ENCODE data around the gene BICD1. TPM values are rescaled to one million over a fixed set of nuclear protein-coding genes. Genes with fewer than 3 reads are reported as not detected.

Gene BICD1
- total and polyA plus RNA-seq, 2 donors (not counting 3 experiments of a cell fraction or from before 2014, with no cell fraction given): 12.2 to 51.0 TPM

GRCh38 chr12:32277774-32278173 lies 171.1 kb downstream of the BICD1 start:
- no peaks in the 10 kb centered on the region for H3K36me3 ChIP-seq (ENCODE audit: control insufficient read depth in 2 of 2, extremely low read depth in 1 of 2, insufficient read depth in 2 of 2, low read length in 2 of 2)
- POLR2A ChIA-PET: no interaction called here
- H2AFZ ChIP-seq (ENCODE audit: low read depth, low read length): no peak overlapping the region
- intact Hi-C loops (cut with micrococcal nuclease) (loop anchor here (10.0 kb wide), 1 partner anchor 163 kb away; no protein-coding TSS in a partner anchor), dilution Hi-C loops (cut with MboI; ENCODE audit: extremely low pct_ligation_motif_present, low sequenced_read_pairs) (no loop called here)
- no peaks in the 10 kb centered on the region for H3K9me3 ChIP-seq (replicated peaks; ENCODE audit: control insufficient read depth, insufficient read depth, low read length)
- no peak overlapping the region for H3K4me2 ChIP-seq (ENCODE audit: insufficient read depth, low read length)
- no peak overlapping the region for H3K4me3 ChIP-seq (replicated peaks in 1 of 3; ENCODE audit: insufficient read depth in 1 of 3, low read depth in 1 of 3, low read length in 3 of 3)
- no peak overlapping the region for H3K9ac ChIP-seq (replicated peaks; ENCODE audit: extremely low read depth, insufficient read depth, low read length)
- no peaks in the 10 kb centered on the region for H3K4me1 ChIP-seq (ENCODE audit: control insufficient read depth, extremely low read depth, insufficient read depth, low read length)
- DNase-seq (ENCODE audit: low read depth, low spot score): no peak
- no peak for FAIRE-seq
- H3K27ac ChIP-seq (ENCODE audit: insufficient read depth, low read depth, low read length): no peak overlapping the region
- H3K9me1 ChIP-seq (replicated peaks; ENCODE audit: control insufficient read depth, extremely low read depth, insufficient read depth, low read length): no peaks in the 10 kb centered on the region
- H4K20me1 ChIP-seq (replicated peaks; ENCODE audit: control insufficient read depth, extremely low read depth, insufficient read depth, low read length): peaks cover 2% of the 10 kb centered on the region
- TF ChIP-seq EZH2 (IDR thresholded peaks at IDR 0.05; ENCODE audit: borderline replicate concordance, low read depth, low read length, severe bottlenecking) (no peak), JUN (IDR thresholded peaks at IDR 0.05; ENCODE audit: borderline replicate concordance, insufficient read depth, insufficient read length, low read depth) (no peak), FOS (IDR thresholded peaks at IDR 0.05; ENCODE audit: borderline replicate concordance, insufficient read depth, low read length) (no peak), GATA2 (IDR thresholded peaks at IDR 0.05; ENCODE audit: insufficient read depth, insufficient read length, low read depth, low read length) (no peak), POLR2A (IDR thresholded peaks at IDR 0.05; ENCODE audit: low read depth, low read length) (no peak), POLR2AphosphoS5 (IDR thresholded peaks at IDR 0.05; ENCODE audit: insufficient read depth, low read depth, low read length) (no peak), MAX (IDR thresholded peaks at IDR 0.05; ENCODE audit: insufficient read depth, insufficient read length) (no peak), MYC (IDR thresholded peaks at IDR 0.05; ENCODE audit: low read depth, low read length) (no peak)
- TF ChIP-seq, protein P1, sequence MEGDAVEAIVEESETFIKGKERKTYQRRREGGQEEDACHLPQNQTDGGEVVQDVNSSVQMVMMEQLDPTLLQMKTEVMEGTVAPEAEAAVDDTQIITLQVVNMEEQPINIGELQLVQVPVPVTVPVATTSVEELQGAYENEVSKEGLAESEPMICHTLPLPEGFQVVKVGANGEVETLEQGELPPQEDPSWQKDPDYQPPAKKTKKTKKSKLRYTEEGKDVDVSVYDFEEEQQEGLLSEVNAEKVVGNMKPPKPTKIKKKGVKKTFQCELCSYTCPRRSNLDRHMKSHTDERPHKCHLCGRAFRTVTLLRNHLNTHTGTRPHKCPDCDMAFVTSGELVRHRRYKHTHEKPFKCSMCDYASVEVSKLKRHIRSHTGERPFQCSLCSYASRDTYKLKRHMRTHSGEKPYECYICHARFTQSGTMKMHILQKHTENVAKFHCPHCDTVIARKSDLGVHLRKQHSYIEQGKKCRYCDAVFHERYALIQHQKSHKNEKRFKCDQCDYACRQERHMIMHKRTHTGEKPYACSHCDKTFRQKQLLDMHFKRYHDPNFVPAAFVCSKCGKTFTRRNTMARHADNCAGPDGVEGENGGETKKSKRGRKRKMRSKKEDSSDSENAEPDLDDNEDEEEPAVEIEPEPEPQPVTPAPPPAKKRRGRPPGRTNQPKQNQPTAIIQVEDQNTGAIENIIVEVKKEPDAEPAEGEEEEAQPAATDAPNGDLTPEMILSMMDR (IDR thresholded peaks at IDR 0.05; ENCODE audit: extremely low read depth in 1 of 2, insufficient read depth in 1 of 2, low read depth in 1 of 2, low read length in 2 of 2): no peak
- no TSS peak for BruUV-seq (replicated peaks)
- CTCF ChIA-PET: interaction anchor here (0.8 kb wide), 1 partner anchor 24 kb away, joined by 3 read pairs; no protein-coding TSS in a partner anchor
- H3K79me2 ChIP-seq (ENCODE audit: control insufficient read depth, insufficient read depth, low read length): peaks cover 3% of the 10 kb centered on the region
- H3K27me3 ChIP-seq (ENCODE audit: control insufficient read depth in 2 of 2, insufficient read depth in 2 of 2, low read length in 2 of 2): no peaks in the 10 kb centered on the region
